Activated B cell treated with CpG ODN at 0.5 μM for 24 hours (primary cell): ENCODE measurements around the gene FAM168A. TPM values are rescaled to one million over a fixed set of nuclear protein-coding genes. Genes with fewer than 3 reads are reported as not detected.

Experiments
- ATAC-seq: fragments of 200-7000 bp; cut with Tn5 transposase; one replicate; pipeline ENCODE4 v1.10.0; 2021; ENCODE audit warnings: low read depth, mild to moderate bottlenecking, moderate library complexity
- CTCF ChIA-PET: fragments of 350-600 bp; sonication (Branson Sonifier 250); formaldehyde crosslinking; loops from one replicate; lab custom pipeline; 2021; ENCODE audit warnings: antibody characterized with exemption; lab: Charles Lee
- POLR2A ChIA-PET: fragments of 350-600 bp; sonication (Branson Sonifier 250); formaldehyde crosslinking; loops from one replicate; lab custom pipeline; 2021; ENCODE audit warnings: antibody characterized with exemption; lab: Charles Lee
- DNase-seq: peaks from one replicate; pipeline ENCODE4 v3.0.0; 2022
- H3K27ac Mint-ChIP-seq: one replicate; pipeline ENCODE4 v1.8.0; 2020; ENCODE audit warnings: mixed read lengths
- H3K27me3 Mint-ChIP-seq: one replicate; pipeline ENCODE4 v1.8.0; 2021; ENCODE audit warnings: mixed read lengths
- H3K36me3 Mint-ChIP-seq: one replicate; pipeline ENCODE4 v1.8.0; 2021; ENCODE audit warnings: low read depth, mixed read lengths
- H3K4me1 Mint-ChIP-seq: one replicate; pipeline ENCODE4 v1.8.0; 2021; ENCODE audit warnings: mixed read lengths
- H3K4me3 Mint-ChIP-seq: one replicate; pipeline ENCODE4 v1.8.0; 2020; ENCODE audit warnings: mild to moderate bottlenecking, mixed read lengths
- H3K9me3 Mint-ChIP-seq: one replicate; pipeline ENCODE4 v1.8.0; 2020; ENCODE audit warnings: mixed read lengths
- CTCF ChIP-seq: fragments of 200-600 bp; IDR thresholded peaks from one replicate; pipeline ENCODE4 v1.8.0; 2022; ENCODE audit warnings: antibody characterized with exemption, mild to moderate bottlenecking
- intact Hi-C: fragments of 100-400 bp; cut with micrococcal nuclease; formaldehyde crosslinking; loops from one replicate; pipeline ENCODE4 v1.15.1; 2024
- total RNA-seq: library from RNA; stranded (reverse); gene quantifications from 2 replicates; pipeline ENCODE4 v1.2.3, GENCODE V29; 2022

Gene FAM168A
- total RNA-seq, 1 donor from 2014 or later, result 16.5 TPM

GRCh38 chr11:73410627-73411026 is 187.3 kb downstream of the FAM168A start:
- ChIA-PET CTCF (interaction anchor here (1.2 kb wide), 1 partner anchor 60 kb away, joined by 3 read pairs; no protein-coding TSS in a partner anchor), POLR2A (interaction anchor here (1.0 kb wide), 1 partner anchor 34 kb away, joined by 6 read pairs; no protein-coding TSS in a partner anchor)
- DNase-seq (no peak), ATAC-seq (no peak)
- Mint-ChIP-seq H3K27me3 (no peaks in the 10 kb centered on the region), H3K4me3 (no peak overlapping the region), H3K9me3 (no peaks in the 10 kb centered on the region), H3K27ac (peak overlapping the region; percentile 63), H3K4me1 (peaks cover 4% of the 10 kb centered on the region), H3K36me3 (peaks cover 61% of the 10 kb centered on the region)
- TF ChIP-seq CTCF, result no peak
- intact Hi-C loops, result no loop called here

- TF ChIP-seq CTCF, result no peak
- intact Hi-C loops, result no loop called here
- Mint-ChIP-seq H3K4me1 (no peaks in the 10 kb centered on the region), H3K4me3 (no peak overlapping the region), H3K27me3 (no peaks in the 10 kb centered on the region), H3K9me3 (no peaks in the 10 kb centered on the region), H3K36me3 (peaks cover 67% of the 10 kb centered on the region), H3K27ac (no peak overlapping the region)
- no peak for ATAC-seq
- ChIA-PET CTCF (interaction anchor here (0.9 kb wide), 1 partner anchor 216 kb away, joined by 4 read pairs; no protein-coding TSS in a partner anchor), POLR2A (no interaction called here)
- DNase-seq, result no peak
Measured at GRCh38 chr11:73409431-73409830, 188.5 kb downstream of the FAM168A start.

DNA sequence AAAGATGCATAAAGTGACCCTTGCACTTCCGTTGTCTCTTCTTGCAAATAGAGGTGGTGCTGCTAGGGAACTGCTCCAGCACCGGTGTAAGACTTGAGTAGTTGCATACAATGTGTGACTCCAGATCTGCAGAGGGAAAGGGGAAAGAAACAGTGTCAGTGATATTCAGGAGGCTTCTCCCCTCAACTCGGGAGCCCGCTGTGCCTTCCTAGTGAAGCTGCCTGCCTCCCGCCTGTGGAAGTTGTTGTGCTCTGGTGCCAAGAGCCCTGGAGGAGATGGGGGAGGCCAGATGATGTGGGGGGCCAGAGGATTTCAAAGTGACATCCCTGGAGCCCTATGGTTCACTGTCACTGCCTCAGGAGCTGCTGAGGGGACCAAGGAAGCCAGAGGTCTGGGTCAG is 191.3 kb downstream of the FAM168A start:
- H3K4me1 Mint-ChIP-seq, result peaks cover 2% of the 10 kb centered on the region
- CTCF ChIA-PET, result interaction anchor here (1.1 to 1.9 kb wide), 2 partner anchors 56 to 255 kb away, joined by 4 to 7 read pairs; no protein-coding TSS in a partner anchor
- no peak overlapping the region for H3K4me3 Mint-ChIP-seq
- DNase-seq (no peak), ATAC-seq (no peak)
- no peaks in the 10 kb centered on the region for H3K9me3 Mint-ChIP-seq
- TF ChIP-seq CTCF, result no peak
- POLR2A ChIA-PET, result interaction anchor here (0.5 kb wide), 1 partner anchor 684 kb away, joined by 3 read pairs; no protein-coding TSS in a partner anchor
- no peaks in the 10 kb centered on the region for H3K27me3 Mint-ChIP-seq
- no peak overlapping the region for H3K27ac Mint-ChIP-seq
- peaks cover 50% of the 10 kb centered on the region for H3K36me3 Mint-ChIP-seq
- intact Hi-C loops, result no loop called here

DNA sequence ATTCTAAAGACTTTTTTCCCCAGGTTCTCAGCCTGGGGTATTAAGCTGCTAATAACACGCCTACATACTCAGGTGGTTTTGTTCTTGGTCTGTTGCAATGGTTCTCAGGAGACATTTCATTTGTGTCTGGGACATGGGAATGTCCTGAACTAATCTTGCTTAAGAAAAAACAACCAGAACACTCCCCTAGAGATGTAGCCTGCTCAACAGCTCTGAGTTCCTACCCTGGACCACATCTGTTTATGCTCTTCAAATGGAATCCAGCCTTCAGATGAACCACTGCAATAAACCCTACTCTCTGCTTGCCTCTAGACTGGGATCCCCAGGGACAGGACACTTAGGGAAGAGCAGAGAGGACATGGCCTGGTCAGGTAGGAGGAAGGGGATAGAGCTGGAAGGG is 191.8 kb downstream of the FAM168A start:
- Mint-ChIP-seq H3K4me1 (peaks cover 2% of the 10 kb centered on the region), H3K27ac (no peak overlapping the region), H3K9me3 (no peaks in the 10 kb centered on the region), H3K36me3 (peaks cover 46% of the 10 kb centered on the region), H3K4me3 (no peak overlapping the region), H3K27me3 (no peaks in the 10 kb centered on the region)
- no peak for TF ChIP-seq CTCF
- POLR2A ChIA-PET, result interaction anchor here (0.9 kb wide), 1 partner anchor 10 kb away, joined by 4 read pairs; no protein-coding TSS in a partner anchor
- ATAC-seq, result no peak
- DNase-seq, result no peak
- CTCF ChIA-PET, result interaction anchor here (1.1 kb wide), 1 partner anchor 256 kb away, joined by 4 read pairs; no protein-coding TSS in a partner anchor
- intact Hi-C loops, result no loop called here

- Mint-ChIP-seq H3K4me3 (no peak overlapping the region), H3K4me1 (peaks cover 4% of the 10 kb centered on the region), H3K9me3 (no peaks in the 10 kb centered on the region), H3K27ac (no peak overlapping the region), H3K36me3 (peaks cover 41% of the 10 kb centered on the region), H3K27me3 (no peaks in the 10 kb centered on the region)
- POLR2A ChIA-PET, result interaction anchor here (0.9 kb wide), 1 partner anchor 11 kb away, joined by 4 read pairs; no protein-coding TSS in a partner anchor
- TF ChIP-seq CTCF, result no peak
- CTCF ChIA-PET, result no interaction called here
- intact Hi-C loops, result no loop called here
- no peak for DNase-seq
- ATAC-seq, result no peak
Measured at GRCh38 chr11:73405146-73405510, 192.8 kb downstream of the FAM168A start.
